Measurements from ENCODE around the gene CHST13. TPM values are rescaled to one million over a fixed set of nuclear protein-coding genes. Genes with fewer than 3 reads are reported as not detected.

CHST13 gene
- total RNA-seq, 4 donors from 2014 or later = 0.23 to 0.95 TPM; not detected in 2

GRCh38 chr3:126508564-126508964 is 15.4 kb upstream of the CHST13 start:
- Histone ChIP-seq H3K9me3 (no peaks in the 10 kb centered on the region), H3K4me1 (peaks cover 0 to 29% (median 3%) of the 10 kb centered on the region in 3 donors), H3K27me3 (peaks cover 0 to 14% (median 0%) of the 10 kb centered on the region in 4 donors), H3K36me3 (no peaks in the 10 kb centered on the region), H3K4me3 (no peak overlapping the region), H3K27ac (no peak overlapping the region)
- WGBS, 2 donors = 94% methylated on average over 2 of the region's 4 CpGs; no CpG with 5 or more reads in 1 of the 2 donors
- intact Hi-C loops (cut with DNase I) = no loop called here
- no peak for TF ChIP-seq POLR2A (IDR thresholded peaks at IDR 0.05)
- TF ChIP-seq CTCF (IDR thresholded peaks at IDR 0.05) = no peak
- no peak for DNase-seq

- TF ChIP-seq POLR2A (IDR thresholded peaks at IDR 0.05) = no peak
- DNase-seq = no peak
- intact Hi-C loops (cut with DNase I) = no loop called here
Measured at GRCh38 chr3:126509597-126510307, 14.2 kb upstream of the CHST13 start.

GRCh38 chr3:126510308-126510910 is 13.5 kb upstream of the CHST13 start:
- Histone ChIP-seq H3K4me3 (no peak overlapping the region), H3K27ac (no peak overlapping the region), H3K4me1 (peaks cover 0 to 29% (median 3%) of the 10 kb centered on the region in 3 donors), H3K27me3 (peaks cover 0 to 7% (median 0%) of the 10 kb centered on the region in 4 donors), H3K36me3 (no peaks in the 10 kb centered on the region), H3K9me3 (no peaks in the 10 kb centered on the region)
- no peak for TF ChIP-seq POLR2A (IDR thresholded peaks at IDR 0.05)
- TF ChIP-seq CTCF (IDR thresholded peaks at IDR 0.05) = no peak
- intact Hi-C loops (cut with DNase I) = no loop called here
- no peak for DNase-seq
- WGBS, 2 donors = 61 to 75% methylated on average over 5 to 9 of the region's 22 CpGs

More at GRCh38 chr3:126509597-126510307, 14.2 kb upstream of the CHST13 start:
- Histone ChIP-seq H3K4me1 (peaks cover 0 to 29% (median 3%) of the 10 kb centered on the region in 3 donors), H3K27me3 (peaks cover 0 to 13% (median 0%) of the 10 kb centered on the region in 4 donors), H3K9me3 (no peaks in the 10 kb centered on the region), H3K27ac (no peak overlapping the region), H3K4me3 (no peak overlapping the region), H3K36me3 (no peaks in the 10 kb centered on the region)
- WGBS, 2 donors = 12 to 32% methylated on average over 5 to 8 of the region's 18 CpGs

GRCh38 chr3:126511291-126511690 is 12.7 kb upstream of the CHST13 start:
- intact Hi-C loops (cut with DNase I) = no loop called here
- WGBS, 2 donors = 66 to 69% methylated on average over 7 of the region's 7 CpGs
- no peak for DNase-seq

GRCh38 chr3:126512026-126512425 is 11.9 kb upstream of the CHST13 start:
- Histone ChIP-seq H3K36me3 (no peaks in the 10 kb centered on the region), H3K4me3 (no peak overlapping the region), H3K4me1 (peaks cover 0 to 29% (median 3%) of the 10 kb centered on the region in 3 donors), H3K27me3 (peaks cover 0 to under 1% (median 0%) of the 10 kb centered on the region in 4 donors), H3K9me3 (no peaks in the 10 kb centered on the region), H3K27ac (no peak overlapping the region)
- intact Hi-C loops (cut with DNase I) = no loop called here
- TF ChIP-seq POLR2A (IDR thresholded peaks at IDR 0.05) (no peak), CTCF (IDR thresholded peaks at IDR 0.05) (no peak)
- WGBS, 2 donors = 0 to 64% methylated on average over 2 to 3 of the region's 7 CpGs
- no peak for DNase-seq

More at GRCh38 chr3:126511291-126511690, 12.7 kb upstream of the CHST13 start:
- Histone ChIP-seq H3K36me3 (no peaks in the 10 kb centered on the region), H3K4me1 (peaks cover 0 to 29% (median 3%) of the 10 kb centered on the region in 3 donors), H3K4me3 (no peak overlapping the region), H3K27ac (no peak overlapping the region), H3K27me3 (no peaks in the 10 kb centered on the region), H3K9me3 (no peaks in the 10 kb centered on the region)
- no peak for TF ChIP-seq CTCF (IDR thresholded peaks at IDR 0.05)
- no peak for TF ChIP-seq POLR2A (IDR thresholded peaks at IDR 0.05)
